HepG2 (cell line): Measurements from ENCODE around the gene MCF2L. TPM values are rescaled to one million over a fixed set of nuclear protein-coding genes. Genes with fewer than 3 reads are reported as not detected.

ENCODE experiments used
- ATF7 ChIP-seq, 2 experiments: fragments of 450-650 bp in 1 of 2; sonication (generic) in 1 of 2; formaldehyde crosslinking in 1 of 2; IDR thresholded peaks; 2 replicates each; pipeline versions ENCODE4 v1.4.0 to v1.6.1; 2016 to 2020; ENCODE audit warnings: antibody characterized with exemption in 1 of 2, mild to moderate bottlenecking in 1 of 2, missing genetic modification reagents in 1 of 2
- CBX2 ChIP-seq, 2 experiments: fragments of 200-600 bp in 1 of 2; sonication (generic); formaldehyde crosslinking in 1 of 2; IDR thresholded peaks; 2 replicates each; pipeline versions ENCODE4 v1.7.0 to v1.8.1; 2018 to 2022; ENCODE audit warnings: low read depth in 2 of 2, low read length in 1 of 2, mild to moderate bottlenecking in 1 of 2, missing genetic modification reagents in 1 of 2
- CCDC6 ChIP-seq: sonication (generic); formaldehyde crosslinking; IDR thresholded peaks from 2 replicates; pipeline ENCODE4 v1.8.1; 2022; ENCODE audit warnings: mild to moderate bottlenecking, missing genetic modification reagents, moderate library complexity
- FOXA3 ChIP-seq: IDR thresholded peaks from 2 replicates; pipeline ENCODE4 v1.6.1; 2016; ENCODE audit warnings: missing genetic modification reagents, missing compliant biosample characterization
- FOXK2 ChIP-seq: fragments of 450-650 bp; IDR thresholded peaks from 2 replicates; pipeline ENCODE4 v1.6.1; 2016
- GATAD2A ChIP-seq: IDR thresholded peaks from 2 replicates; pipeline ENCODE4 v1.6.1; 2016
- GPN1 ChIP-seq: sonication (generic); formaldehyde crosslinking; IDR thresholded peaks from 2 replicates; pipeline ENCODE4 v1.5.1; 2020; ENCODE audit warnings: missing genetic modification reagents, borderline replicate concordance
- JARID2 ChIP-seq: sonication (generic); formaldehyde crosslinking; IDR thresholded peaks from 2 replicates; pipeline ENCODE4 v1.8.1; 2023; ENCODE audit warnings: missing genetic modification reagents, inconsistent platforms; ENCODE audit not compliant: insufficient replicate concordance
- KLF6 ChIP-seq: IDR thresholded peaks from 2 replicates; pipeline ENCODE4 v1.8.0; 2016; ENCODE audit warnings: missing biosample characterization, missing genetic modification reagents
- MTF2 ChIP-seq: sonication (generic); formaldehyde crosslinking; IDR thresholded peaks from 2 replicates; pipeline ENCODE4 v1.5.0; 2020; ENCODE audit warnings: missing genetic modification reagents, borderline replicate concordance
- NFE2 ChIP-seq: sonication (generic); formaldehyde crosslinking; IDR thresholded peaks from 2 replicates; pipeline ENCODE4 v1.4.0; 2020; ENCODE audit warnings: missing genetic modification reagents
- NFE2L1 ChIP-seq: sonication (generic); formaldehyde crosslinking; IDR thresholded peaks from 2 replicates; pipeline ENCODE4 v1.4.0; 2020; ENCODE audit warnings: missing genetic modification reagents, mild to moderate bottlenecking, borderline replicate concordance
- NFIC ChIP-seq: IDR thresholded peaks from 2 replicates; pipeline ENCODE4 v1.6.1; 2012; ENCODE audit warnings: mild to moderate bottlenecking, low read length, inconsistent platforms
- SIN3B ChIP-seq: fragments of 150-350 bp; IDR thresholded peaks from 2 replicates; pipeline ENCODE4 v1.6.1; 2014; ENCODE audit warnings: low read length
- SP140L ChIP-seq: sonication (generic); formaldehyde crosslinking; IDR thresholded peaks from 2 replicates; pipeline ENCODE4 v1.4.0; 2020; ENCODE audit warnings: missing genetic modification reagents, borderline replicate concordance
- SPEN ChIP-seq: sonication (generic); formaldehyde crosslinking; IDR thresholded peaks from 2 replicates; pipeline ENCODE4 v1.5.1; 2020; ENCODE audit warnings: low read depth, mild to moderate bottlenecking, missing genetic modification reagents
- TBX3 ChIP-seq: fragments of 450-650 bp; IDR thresholded peaks from 2 replicates; pipeline ENCODE4 v1.6.1; 2017; ENCODE audit warnings: antibody characterized with exemption, mild to moderate bottlenecking, inconsistent platforms, borderline replicate concordance
- ZFP36L1 ChIP-seq: sonication (generic); formaldehyde crosslinking; IDR thresholded peaks from 2 replicates; pipeline ENCODE4 v1.8.0; 2022; ENCODE audit warnings: mild to moderate bottlenecking, missing genetic modification reagents, moderate library complexity
- ZMYM3 ChIP-seq: sonication (generic); formaldehyde crosslinking; IDR thresholded peaks from 2 replicates; pipeline ENCODE4 v1.5.1; 2020; ENCODE audit warnings: mild to moderate bottlenecking, missing genetic modification reagents
- ZNF17 ChIP-seq: sonication (generic); formaldehyde crosslinking; IDR thresholded peaks from 2 replicates; pipeline ENCODE4 v1.5.0; 2020; ENCODE audit warnings: mild to moderate bottlenecking, missing genetic modification reagents
- ZNF24 ChIP-seq: fragments of 450-650 bp; IDR thresholded peaks from 2 replicates; pipeline ENCODE4 v1.6.1; 2017; ENCODE audit warnings: antibody characterized with exemption, mild to moderate bottlenecking
- ZNF547 ChIP-seq: sonication (generic); formaldehyde crosslinking; IDR thresholded peaks from 2 replicates; pipeline ENCODE4 v1.5.1; 2020; ENCODE audit warnings: mild to moderate bottlenecking, missing genetic modification reagents
- ZNF605 ChIP-seq: sonication (generic); formaldehyde crosslinking; IDR thresholded peaks from 2 replicates; pipeline ENCODE4 v1.8.0; 2022; ENCODE audit warnings: mild to moderate bottlenecking, missing genetic modification reagents
- ZNF766 ChIP-seq: sonication (generic); formaldehyde crosslinking; IDR thresholded peaks from 2 replicates; pipeline ENCODE4 v1.5.0; 2020; ENCODE audit warnings: missing genetic modification reagents, borderline replicate concordance
- polyA plus RNA-seq, 8 experiments: library from polyadenylated mRNA; depleted of rRNA in 3 of 8; stranded (reverse) in 7 of 8; unstranded in 1 of 8; fragments of >200 nt; fragmentation: Illumina TruSeq in 4 of 8; extraction: Trizol in 4 of 8; gene quantifications; 2 replicates each; pipeline versions ENCODE4 v1.2.1 to v1.2.3, GENCODE V29; 2011 to 2016; ENCODE audit warnings: low read depth in 4 of 8, missing spikeins in 1 of 8, mixed read lengths in 1 of 8; ENCODE audit not compliant: insufficient read depth in 1 of 8
- total RNA-seq, 5 experiments: library from RNA; depleted of rRNA; stranded (reverse); fragments of >200 nt; fragmentation: Illumina TruSeq; extraction: Trizol; gene quantifications; 2 replicates each; pipeline ENCODE4 v1.2.3, GENCODE V29; 2016; ENCODE audit warnings: low read depth in 1 of 5
- TF ChIP-seq, protein P1 (sequence below): sonication (generic); formaldehyde crosslinking; IDR thresholded peaks from 2 replicates; pipeline ENCODE4 v1.4.0; 2020; ENCODE audit warnings: missing genetic modification reagents
- TF ChIP-seq, protein P2 (sequence below): sonication (generic); formaldehyde crosslinking; IDR thresholded peaks from 2 replicates; pipeline ENCODE4 v1.4.0; 2020; ENCODE audit warnings: low read depth, mild to moderate bottlenecking, missing genetic modification reagents
- TF ChIP-seq, protein P3 (sequence below): sonication (generic); formaldehyde crosslinking; IDR thresholded peaks from 2 replicates; pipeline ENCODE4 v1.4.0; 2020; ENCODE audit warnings: mild to moderate bottlenecking, missing genetic modification reagents
- TF ChIP-seq, protein P4 (sequence below): sonication (generic); formaldehyde crosslinking; IDR thresholded peaks from 2 replicates; pipeline ENCODE4 v1.4.0; 2020; ENCODE audit warnings: missing genetic modification reagents, mild to moderate bottlenecking, borderline replicate concordance

The MCF2L gene
- total and polyA plus RNA-seq, 2 of the 13 experiments (the other 11 are each of a cell fraction or from before 2014, with no cell fraction given) = 19.4 to 28.4 TPM

DNA sequence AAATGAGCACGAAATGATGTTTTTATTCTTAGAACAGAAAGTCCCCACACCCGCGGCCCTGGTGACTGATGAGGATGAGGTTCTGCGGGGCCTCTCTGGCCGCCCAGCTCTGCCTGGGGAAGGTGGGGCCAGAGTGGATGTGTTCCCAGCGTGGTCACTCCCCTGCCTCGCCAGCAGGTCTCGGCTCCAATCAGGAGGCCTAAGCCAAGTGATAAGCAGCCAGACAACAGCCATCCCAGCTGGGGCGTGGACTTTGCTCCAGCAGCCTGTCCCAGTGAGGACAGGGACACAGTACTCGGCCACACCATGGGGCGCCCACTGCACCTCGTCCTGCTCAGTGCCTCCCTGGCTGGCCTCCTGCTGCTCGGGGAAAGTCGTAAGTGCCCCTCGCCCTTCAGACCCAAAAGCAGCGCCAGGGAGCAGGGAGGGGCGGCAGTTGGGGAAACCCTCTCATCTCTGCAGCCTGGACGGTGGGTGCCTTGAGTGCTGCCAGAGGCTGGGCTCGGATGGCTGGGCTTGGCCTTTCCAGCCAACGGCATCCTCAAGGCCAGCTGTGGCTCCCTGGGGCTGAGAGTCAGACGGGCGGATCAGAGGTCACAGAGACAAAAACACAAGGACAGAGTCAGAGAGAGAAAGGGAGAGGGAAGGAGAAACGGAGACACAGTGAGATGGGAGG lies 153.7 kb downstream of the MCF2L start, which contains the start of gene F10 (continued):
- peak; percentile 92; the same call in 1 of the 2 replicates for TF ChIP-seq ZNF766
- TF ChIP-seq SIN3B = peak; percentile 52; the same call in 1 of the 2 replicates
- TF ChIP-seq FOXA3 = peak; percentile 78
- TF ChIP-seq, protein P1, sequence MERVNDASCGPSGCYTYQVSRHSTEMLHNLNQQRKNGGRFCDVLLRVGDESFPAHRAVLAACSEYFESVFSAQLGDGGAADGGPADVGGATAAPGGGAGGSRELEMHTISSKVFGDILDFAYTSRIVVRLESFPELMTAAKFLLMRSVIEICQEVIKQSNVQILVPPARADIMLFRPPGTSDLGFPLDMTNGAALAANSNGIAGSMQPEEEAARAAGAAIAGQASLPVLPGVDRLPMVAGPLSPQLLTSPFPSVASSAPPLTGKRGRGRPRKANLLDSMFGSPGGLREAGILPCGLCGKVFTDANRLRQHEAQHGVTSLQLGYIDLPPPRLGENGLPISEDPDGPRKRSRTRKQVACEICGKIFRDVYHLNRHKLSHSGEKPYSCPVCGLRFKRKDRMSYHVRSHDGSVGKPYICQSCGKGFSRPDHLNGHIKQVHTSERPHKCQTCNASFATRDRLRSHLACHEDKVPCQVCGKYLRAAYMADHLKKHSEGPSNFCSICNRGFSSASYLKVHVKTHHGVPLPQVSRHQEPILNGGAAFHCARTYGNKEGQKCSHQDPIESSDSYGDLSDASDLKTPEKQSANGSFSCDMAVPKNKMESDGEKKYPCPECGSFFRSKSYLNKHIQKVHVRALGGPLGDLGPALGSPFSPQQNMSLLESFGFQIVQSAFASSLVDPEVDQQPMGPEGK (CRISPR knock-in tag) = peak; percentile 46; the same call in 1 of the 2 replicates
- TF ChIP-seq GPN1 (CRISPR knock-in tag) = no peak
- TF ChIP-seq SP140L (CRISPR knock-in tag) = no peak
- TF ChIP-seq ZNF547 = peak; percentile 80
- TF ChIP-seq ATF7 (IDR thresholded peaks at IDR 0.05) = no peak
- peak; percentile 80 for TF ChIP-seq ATF7 (CRISPR knock-in tag; IDR thresholded peaks at IDR 0.05)
- no peak for TF ChIP-seq CBX2 (IDR thresholded peaks at IDR 0.05; ENCODE audit: low read depth, low read length)
- no peak for TF ChIP-seq CBX2 (CRISPR knock-in tag; IDR thresholded peaks at IDR 0.05; ENCODE audit: low read depth)
- no peak for TF ChIP-seq NFE2 (CRISPR knock-in tag)
- TF ChIP-seq FOXK2 = peak; percentile 61
- TF ChIP-seq TBX3 = no peak
- no peak for TF ChIP-seq MTF2 (CRISPR knock-in tag)
- TF ChIP-seq ZMYM3 = peak; percentile 78
- TF ChIP-seq NFE2L1 = 0 out of 2 replicates have a peak, but pooled peaks have one; percentile 52
- no peak for TF ChIP-seq NFIC
- TF ChIP-seq, protein P2, sequence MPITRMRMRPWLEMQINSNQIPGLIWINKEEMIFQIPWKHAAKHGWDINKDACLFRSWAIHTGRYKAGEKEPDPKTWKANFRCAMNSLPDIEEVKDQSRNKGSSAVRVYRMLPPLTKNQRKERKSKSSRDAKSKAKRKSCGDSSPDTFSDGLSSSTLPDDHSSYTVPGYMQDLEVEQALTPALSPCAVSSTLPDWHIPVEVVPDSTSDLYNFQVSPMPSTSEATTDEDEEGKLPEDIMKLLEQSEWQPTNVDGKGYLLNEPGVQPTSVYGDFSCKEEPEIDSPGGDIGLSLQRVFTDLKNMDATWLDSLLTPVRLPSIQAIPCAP = peak; percentile 48; the same call in 1 of the 2 replicates
- TF ChIP-seq ZNF24 = no peak
- peak; percentile 79 for TF ChIP-seq GATAD2A (CRISPR knock-in tag)
- no peak; the same call in 1 of the 2 replicates for TF ChIP-seq CCDC6 (CRISPR knock-in tag)
- peak; percentile 44; the same call in 1 of the 2 replicates for TF ChIP-seq ZNF605 (CRISPR knock-in tag)
- peak; percentile 94 for TF ChIP-seq KLF6 (CRISPR knock-in tag)
- no peak for TF ChIP-seq ZNF17
- TF ChIP-seq, protein P3, sequence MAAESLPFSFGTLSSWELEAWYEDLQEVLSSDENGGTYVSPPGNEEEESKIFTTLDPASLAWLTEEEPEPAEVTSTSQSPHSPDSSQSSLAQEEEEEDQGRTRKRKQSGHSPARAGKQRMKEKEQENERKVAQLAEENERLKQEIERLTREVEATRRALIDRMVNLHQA (CRISPR knock-in tag) = no peak
- no peak for TF ChIP-seq JARID2 (CRISPR knock-in tag)
- TF ChIP-seq, protein P4, sequence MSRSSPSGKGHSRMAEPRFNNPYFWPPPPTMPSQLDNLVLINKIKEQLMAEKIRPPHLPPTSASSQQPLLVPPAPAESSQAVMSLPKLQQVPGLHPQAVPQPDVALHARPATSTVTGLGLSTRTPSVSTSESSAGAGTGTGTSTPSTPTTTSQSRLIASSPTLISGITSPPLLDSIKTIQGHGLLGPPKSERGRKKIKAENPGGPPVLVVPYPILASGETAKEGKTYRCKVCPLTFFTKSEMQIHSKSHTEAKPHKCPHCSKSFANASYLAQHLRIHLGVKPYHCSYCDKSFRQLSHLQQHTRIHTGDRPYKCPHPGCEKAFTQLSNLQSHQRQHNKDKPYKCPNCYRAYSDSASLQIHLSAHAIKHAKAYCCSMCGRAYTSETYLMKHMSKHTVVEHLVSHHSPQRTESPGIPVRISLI (CRISPR knock-in tag) = peak; percentile 31; the same call in 1 of the 2 replicates
- peak; percentile 95 for TF ChIP-seq SPEN (CRISPR knock-in tag)
- TF ChIP-seq ZFP36L1 = peak; percentile 85; the same call in 1 of the 2 replicates
